SU-DHL-6 (cell line): ENCODE data around the gene MMAB.

Source experiments
- H2AFZ ChIP-seq: fragments of 200-600 bp; sonication (generic); 2 replicates; pipeline ENCODE4 v1.6.1; 2014; ENCODE audit warnings: low read depth, mild to moderate bottlenecking, moderate library complexity, mixed read lengths, antibody characterized with exemption, low read length; ENCODE audit not compliant: severe bottlenecking
- H3F3A ChIP-seq: fragments of 200-600 bp; shearing (Covaris generic); 2 replicates; pipeline ENCODE4 v1.6.0; 2016; ENCODE audit warnings: antibody characterized with exemption, mild to moderate bottlenecking; ENCODE audit not compliant: insufficient read depth
- H3K27ac ChIP-seq: fragments of 200-600 bp; sonication (generic); 2 replicates; pipeline ENCODE4 v1.5.1; 2016; ENCODE audit warnings: low read depth, mild to moderate bottlenecking, low read length, moderate library complexity, mixed read lengths
- H3K27me3 ChIP-seq: fragments of 200-600 bp; sonication (generic), shearing (Covaris generic); 2 replicates; pipeline ENCODE4 v1.6.0; 2014; ENCODE audit warnings: mild to moderate bottlenecking, low read length
- H3K36me3 ChIP-seq: fragments of 200-600 bp; sonication (generic); 2 replicates; pipeline ENCODE4 v1.6.1; 2014; ENCODE audit warnings: mild to moderate bottlenecking, low read length, mixed read lengths
- H3K4me2 ChIP-seq: fragments of 300-600, 200-600 bp; shearing (Covaris generic), sonication (generic); 2 replicates; pipeline ENCODE4 v1.6.0; 2014; ENCODE audit warnings: low read length, low read depth, mild to moderate bottlenecking; ENCODE audit not compliant: poor library complexity, severe bottlenecking
- H3K4me3 ChIP-seq: fragments of 200-600 bp; sonication (generic); 2 replicates; pipeline ENCODE4 v1.5.1; 2014; ENCODE audit warnings: antibody characterized with exemption, low read length, mild to moderate bottlenecking, mixed read lengths; ENCODE audit not compliant: insufficient read depth, poor library complexity, severe bottlenecking
- H3K79me2 ChIP-seq: fragments of 200-600 bp; sonication (generic); 2 replicates; pipeline ENCODE4 v1.6.1; 2014; ENCODE audit warnings: mild to moderate bottlenecking, low read length, moderate library complexity; ENCODE audit not compliant: insufficient read depth
- H3K9ac ChIP-seq: fragments of 200-600 bp; sonication (generic); 2 replicates; pipeline ENCODE4 v1.7.0; 2014; ENCODE audit warnings: mild to moderate bottlenecking, low read length
- H3K9me2 ChIP-seq: fragments of 200-600 bp; sonication (generic); replicated peaks from 2 replicates; pipeline ENCODE4 v1.6.1; 2014; ENCODE audit warnings: low read length; ENCODE audit not compliant: insufficient read depth
- H3K9me3 ChIP-seq: fragments of 200-600 bp; sonication (generic); 2 replicates; pipeline ENCODE4 v1.6.1; 2014; ENCODE audit warnings: low read length, mixed read lengths; ENCODE audit not compliant: insufficient read depth
- H4K20me1 ChIP-seq: fragments of 200-600 bp; sonication (generic); 2 replicates; pipeline ENCODE4 v1.6.1; 2014; ENCODE audit warnings: low read depth, mild to moderate bottlenecking, antibody characterized with exemption, low read length, moderate library complexity, mixed read lengths
- EZH2phosphoT487 ChIP-seq: fragments of 200-600 bp; sonication (generic), shearing (Covaris generic); conservative IDR thresholded peaks from 2 replicates; pipeline ENCODE4 v1.6.1; 2018; ENCODE audit warnings: mild to moderate bottlenecking, antibody characterized with exemption, low read length, moderate library complexity, mixed read lengths
- TF ChIP-seq, protein P1 (sequence below): fragments of 200-600 bp; sonication (generic); IDR thresholded peaks from one replicate; pipeline ENCODE4 v1.5.1; 2017; ENCODE audit warnings: antibody characterized with exemption, mild to moderate bottlenecking, low read length, moderate library complexity; ENCODE audit not compliant: insufficient read depth, poor library complexity, severe bottlenecking

Gene MMAB

DNA sequence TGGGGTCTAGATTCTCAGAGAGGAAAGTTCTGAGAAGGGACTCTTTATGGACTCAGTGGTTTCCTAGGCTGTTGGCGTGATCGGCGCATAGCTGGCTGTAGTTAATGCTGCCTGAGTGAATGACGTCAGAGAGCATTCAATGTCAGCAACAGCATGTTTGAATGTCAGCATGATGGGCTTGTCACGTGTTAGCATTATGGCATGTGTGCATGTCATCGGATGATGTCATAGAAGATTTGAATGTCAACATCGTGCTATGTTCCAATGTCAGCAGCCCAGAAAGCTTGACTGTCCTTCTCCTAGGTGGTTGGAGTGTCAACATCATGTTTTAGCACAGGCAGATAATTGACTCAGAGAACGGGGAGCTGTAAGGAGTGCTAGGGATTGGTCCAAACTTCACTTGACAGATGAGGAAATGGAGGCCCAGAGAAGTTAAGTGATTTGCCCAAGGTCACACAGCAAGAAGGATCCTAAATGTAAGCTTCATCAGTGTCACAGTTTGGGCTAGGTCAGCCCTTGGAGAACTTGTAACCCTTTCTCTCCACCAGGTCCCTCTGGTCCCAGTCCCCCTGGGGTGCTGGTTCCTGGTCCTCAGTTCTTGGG, 45.8 kb upstream of the MMAB start:
- no peaks in the 10 kb centered on the region for H3K9me3 ChIP-seq
- H3K36me3 ChIP-seq, result no peaks in the 10 kb centered on the region
- no peaks in the 10 kb centered on the region for H3F3A ChIP-seq
- no peak overlapping the region for H3K4me2 ChIP-seq
- no peaks in the 10 kb centered on the region for H4K20me1 ChIP-seq
- H3K9me2 ChIP-seq, result no peaks in the 10 kb centered on the region
- no peak overlapping the region for H3K9ac ChIP-seq
- TF ChIP-seq, protein P1, sequence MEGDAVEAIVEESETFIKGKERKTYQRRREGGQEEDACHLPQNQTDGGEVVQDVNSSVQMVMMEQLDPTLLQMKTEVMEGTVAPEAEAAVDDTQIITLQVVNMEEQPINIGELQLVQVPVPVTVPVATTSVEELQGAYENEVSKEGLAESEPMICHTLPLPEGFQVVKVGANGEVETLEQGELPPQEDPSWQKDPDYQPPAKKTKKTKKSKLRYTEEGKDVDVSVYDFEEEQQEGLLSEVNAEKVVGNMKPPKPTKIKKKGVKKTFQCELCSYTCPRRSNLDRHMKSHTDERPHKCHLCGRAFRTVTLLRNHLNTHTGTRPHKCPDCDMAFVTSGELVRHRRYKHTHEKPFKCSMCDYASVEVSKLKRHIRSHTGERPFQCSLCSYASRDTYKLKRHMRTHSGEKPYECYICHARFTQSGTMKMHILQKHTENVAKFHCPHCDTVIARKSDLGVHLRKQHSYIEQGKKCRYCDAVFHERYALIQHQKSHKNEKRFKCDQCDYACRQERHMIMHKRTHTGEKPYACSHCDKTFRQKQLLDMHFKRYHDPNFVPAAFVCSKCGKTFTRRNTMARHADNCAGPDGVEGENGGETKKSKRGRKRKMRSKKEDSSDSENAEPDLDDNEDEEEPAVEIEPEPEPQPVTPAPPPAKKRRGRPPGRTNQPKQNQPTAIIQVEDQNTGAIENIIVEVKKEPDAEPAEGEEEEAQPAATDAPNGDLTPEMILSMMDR, result no peak
- TF ChIP-seq EZH2phosphoT487, result no peak
- no peak overlapping the region for H3K27ac ChIP-seq
- H3K4me3 ChIP-seq, result no peak overlapping the region
- H3K79me2 ChIP-seq, result no peaks in the 10 kb centered on the region
- no peaks in the 10 kb centered on the region for H3K27me3 ChIP-seq
- H2AFZ ChIP-seq, result no peak overlapping the region

DNA sequence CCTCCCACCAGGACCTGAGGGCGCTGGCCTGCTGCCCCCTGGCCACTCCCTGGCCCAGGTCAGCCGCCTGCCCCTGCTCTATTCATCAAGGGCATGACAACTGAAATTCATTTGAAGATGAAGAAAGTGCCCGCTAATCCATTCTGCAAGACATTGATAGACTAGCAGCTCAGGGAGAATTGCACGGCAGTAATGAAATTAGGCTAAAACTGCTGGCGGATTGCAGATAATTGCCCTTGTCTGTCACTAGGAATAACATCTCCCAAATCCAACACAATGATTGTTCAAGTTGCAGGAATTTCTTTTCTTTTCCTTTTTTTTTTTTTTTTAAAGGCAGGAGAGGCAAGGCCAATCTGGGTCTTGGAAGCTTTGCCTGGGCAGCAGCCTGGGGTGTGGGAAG, 44.8 kb upstream of the MMAB start:
- H3K36me3 ChIP-seq, result no peaks in the 10 kb centered on the region
- H3K27me3 ChIP-seq, result no peaks in the 10 kb centered on the region
- H3K4me2 ChIP-seq, result no peak overlapping the region
- no peak overlapping the region for H2AFZ ChIP-seq
- no peaks in the 10 kb centered on the region for H3K79me2 ChIP-seq
- no peak overlapping the region for H3K9ac ChIP-seq
- no peaks in the 10 kb centered on the region for H3F3A ChIP-seq
- no peak overlapping the region for H3K27ac ChIP-seq
- no peaks in the 10 kb centered on the region for H3K9me2 ChIP-seq
- no peak for TF ChIP-seq EZH2phosphoT487
- H3K9me3 ChIP-seq, result no peaks in the 10 kb centered on the region
- H3K4me3 ChIP-seq, result no peak overlapping the region
- no peaks in the 10 kb centered on the region for H4K20me1 ChIP-seq

DNA sequence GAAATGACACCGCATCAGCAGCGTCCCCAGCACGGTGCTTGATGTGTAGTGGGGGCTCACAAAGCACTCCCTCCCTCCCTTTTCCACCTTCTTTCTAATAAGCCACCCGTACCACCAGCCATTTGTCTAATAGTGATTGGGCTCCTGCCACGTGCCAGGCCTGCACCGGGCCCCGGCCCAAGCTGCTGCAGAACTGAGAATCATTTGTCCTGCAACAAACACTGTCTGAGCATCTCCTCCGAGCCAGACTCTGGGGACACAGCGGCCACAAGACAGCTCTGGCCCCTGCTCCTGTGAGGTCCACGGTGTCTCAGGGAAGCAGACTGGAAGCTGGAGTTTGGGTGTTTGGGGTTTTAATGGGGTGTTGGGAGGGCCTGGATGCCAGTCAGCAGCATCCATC, 44.2 kb upstream of the MMAB start:
- Histone ChIP-seq H3F3A (no peaks in the 10 kb centered on the region), H3K9me2 (no peaks in the 10 kb centered on the region), H3K27me3 (no peaks in the 10 kb centered on the region), H4K20me1 (no peaks in the 10 kb centered on the region), H3K4me3 (no peak overlapping the region), H3K4me2 (no peak overlapping the region), H3K9ac (no peak overlapping the region), H3K9me3 (no peaks in the 10 kb centered on the region), H3K79me2 (no peaks in the 10 kb centered on the region), H2AFZ (no peak overlapping the region), H3K27ac (no peak overlapping the region), H3K36me3 (no peaks in the 10 kb centered on the region)
- TF ChIP-seq, protein P1, result no peak

DNA sequence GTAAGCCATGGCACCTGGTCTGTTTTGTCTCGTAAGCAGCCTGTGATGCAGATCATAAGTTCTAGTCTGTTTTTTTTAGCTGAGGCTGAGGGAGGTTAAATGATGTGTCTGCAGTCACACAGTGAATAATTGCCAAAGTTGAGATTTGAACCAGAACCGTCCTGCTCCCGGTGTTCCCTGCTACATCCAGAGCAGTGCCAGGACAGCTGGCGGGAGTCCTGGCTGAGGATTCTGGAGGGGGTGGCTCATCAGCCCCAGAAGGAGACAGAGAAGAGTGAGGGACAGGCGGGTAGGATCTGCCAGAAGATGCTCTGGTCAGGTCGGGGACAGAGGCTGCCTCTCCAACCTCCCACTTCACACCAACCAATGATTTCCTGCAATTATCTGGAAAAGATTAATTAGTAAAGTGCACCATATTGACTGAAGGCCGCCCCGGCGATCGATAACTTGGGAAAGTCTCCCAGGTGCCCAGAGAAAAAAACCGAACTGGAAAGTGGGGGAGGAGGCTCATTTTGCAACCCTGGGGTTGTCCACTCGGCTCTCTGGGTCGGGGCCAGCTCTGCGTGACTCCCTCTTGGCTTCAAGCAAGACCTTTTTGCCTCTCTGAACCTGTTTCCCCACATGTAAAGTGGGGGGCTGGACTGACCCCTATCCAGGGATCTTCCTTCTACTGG, 42.4 kb upstream of the MMAB start:
- H3K79me2 ChIP-seq, result no peaks in the 10 kb centered on the region
- H3K9me3 ChIP-seq, result no peaks in the 10 kb centered on the region
- H2AFZ ChIP-seq, result no peak overlapping the region
- no peaks in the 10 kb centered on the region for H3K36me3 ChIP-seq
- H3K27ac ChIP-seq, result no peak overlapping the region
- TF ChIP-seq, protein P1, result no peak
- no peak for TF ChIP-seq EZH2phosphoT487
- no peak overlapping the region for H3K9ac ChIP-seq
- no peak overlapping the region for H3K4me2 ChIP-seq
- no peaks in the 10 kb centered on the region for H4K20me1 ChIP-seq
- no peaks in the 10 kb centered on the region for H3K27me3 ChIP-seq
- H3F3A ChIP-seq, result no peaks in the 10 kb centered on the region
- H3K9me2 ChIP-seq, result no peaks in the 10 kb centered on the region
- H3K4me3 ChIP-seq, result no peak overlapping the region
